Uterus (tissue), 4 donors: ENCODE results near the gene STK11IP. TPM values are rescaled to one million over a fixed set of nuclear protein-coding genes. Genes with fewer than 3 reads are reported as not detected.
A peak's percentile ranks its signal among the peaks of the same experiment; 100 is the strongest.

Experiments
- DNase-seq, 2 donors: peaks; one replicate each; pipeline ENCODE4 v3.0.0-alpha.2; 2019 to 2020
- H3K27ac ChIP-seq, 2 donors: fragments of 200-600 bp; sonication (generic); 1 replicate in 1 of 2; 2 replicates in 1 of 2; pipeline ENCODE4 v1.5.1; 2016 to 2018
- H3K27me3 ChIP-seq, 2 donors: fragments of 200-600 bp; sonication (generic); one replicate each; pipeline ENCODE4 v1.5.1; 2018 to 2019; ENCODE audit warnings: control low read depth in 1 of 2
- H3K36me3 ChIP-seq, 2 donors: fragments of 200-600 bp; sonication (generic); one replicate each; pipeline ENCODE4 v1.5.1; 2019; ENCODE audit warnings: control low read depth in 1 of 2
- H3K4me1 ChIP-seq, 2 donors: fragments of 200-600 bp; sonication (generic); one replicate each; pipeline ENCODE4 v1.5.1; 2018 to 2019; ENCODE audit warnings: control low read depth in 1 of 2
- H3K4me3 ChIP-seq, 2 donors: fragments of 200-600 bp; sonication (generic); 1 replicate in 1 of 2; 2 replicates in 1 of 2; pipeline ENCODE4 v1.5.1; 2018 to 2019; ENCODE audit warnings: mild to moderate bottlenecking in 1 of 2
- H3K9me3 ChIP-seq, 2 donors: fragments of 200-600 bp; sonication (generic); one replicate each; pipeline ENCODE4 v1.5.1; 2019; ENCODE audit warnings: control low read depth in 1 of 2
- CTCF ChIP-seq, 4 experiments: fragments of 200-600 bp in 2 of 4; fragments of 450-650 bp in 2 of 4; sonication (generic) in 2 of 4; IDR thresholded peaks; one replicate each; pipeline ENCODE4 v1.5.1; 2016 to 2019; ENCODE audit warnings: antibody characterized with exemption in 4 of 4, mild to moderate bottlenecking in 2 of 4, moderate library complexity in 1 of 4
- POLR2A ChIP-seq, 2 donors: fragments of 450-650 bp; IDR thresholded peaks; one replicate each; pipeline ENCODE4 v1.6.1; 2016; ENCODE audit warnings: antibody characterized with exemption in 2 of 2, mild to moderate bottlenecking in 1 of 2, moderate library complexity in 1 of 2
- intact Hi-C: fragments of 100-400 bp; cut with DNase I; formaldehyde crosslinking; loops from one replicate; pipeline ENCODE4 v1.15.1; 2023; ENCODE audit warnings: low total_unique reads
- total RNA-seq, 4 donors: library from RNA; depleted of rRNA in 3 of 4; stranded (reverse); fragments of >200 nt in 3 of 4; gene quantifications; one replicate each; pipeline versions ENCODE4 v1.1.0 to v1.2.4, GENCODE V29; 2014 to 2023
- donor health status: DM: yes; HTN: yes; CAD: no.

STK11IP gene
- total RNA-seq, 4 donors from 2014 or later = 0.51 to 28.0 (median 13.1) TPM

- H3K36me3 ChIP-seq = no peaks in the 10 kb centered on the region
- intact Hi-C loops = loop anchor here (10.0 kb wide), 1 partner anchor 75 kb away; no protein-coding TSS in a partner anchor
- DNase-seq = no peak
Measured at GRCh38 chr2:219560037-219560892, 37.4 kb upstream of the STK11IP start.

DNA sequence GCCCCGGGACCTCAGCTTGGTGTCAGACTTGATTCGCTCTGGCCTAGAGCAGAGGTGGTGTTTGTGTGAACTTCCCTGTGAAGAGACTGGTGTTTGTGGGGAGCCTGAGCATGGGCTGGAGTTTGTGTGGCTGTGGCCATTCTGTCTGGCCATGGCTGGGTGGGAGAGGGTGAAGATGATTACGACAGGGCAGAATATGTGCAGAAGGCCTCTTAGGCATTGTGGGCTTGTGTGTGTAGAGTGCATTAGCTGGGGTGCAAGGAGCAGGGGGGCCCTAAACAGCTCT is 36.8 kb upstream of the STK11IP start:
- H3K36me3 ChIP-seq = no peaks in the 10 kb centered on the region
- H3K27ac ChIP-seq = no peak overlapping the region

More at GRCh38 chr2:219560037-219560892, 37.4 kb upstream of the STK11IP start:
- TF ChIP-seq POLR2A (IDR thresholded peaks at IDR 0.05) (no peak), CTCF (IDR thresholded peaks at IDR 0.05) (peak in 2 of 4 experiments; percentile 47 to 73)
- no peaks in the 10 kb centered on the region for H3K27me3 ChIP-seq
- H3K9me3 ChIP-seq = no peaks in the 10 kb centered on the region
- no peaks in the 10 kb centered on the region for H3K4me1 ChIP-seq
- no peak overlapping the region for H3K27ac ChIP-seq
- no peak overlapping the region for H3K4me3 ChIP-seq

DNA sequence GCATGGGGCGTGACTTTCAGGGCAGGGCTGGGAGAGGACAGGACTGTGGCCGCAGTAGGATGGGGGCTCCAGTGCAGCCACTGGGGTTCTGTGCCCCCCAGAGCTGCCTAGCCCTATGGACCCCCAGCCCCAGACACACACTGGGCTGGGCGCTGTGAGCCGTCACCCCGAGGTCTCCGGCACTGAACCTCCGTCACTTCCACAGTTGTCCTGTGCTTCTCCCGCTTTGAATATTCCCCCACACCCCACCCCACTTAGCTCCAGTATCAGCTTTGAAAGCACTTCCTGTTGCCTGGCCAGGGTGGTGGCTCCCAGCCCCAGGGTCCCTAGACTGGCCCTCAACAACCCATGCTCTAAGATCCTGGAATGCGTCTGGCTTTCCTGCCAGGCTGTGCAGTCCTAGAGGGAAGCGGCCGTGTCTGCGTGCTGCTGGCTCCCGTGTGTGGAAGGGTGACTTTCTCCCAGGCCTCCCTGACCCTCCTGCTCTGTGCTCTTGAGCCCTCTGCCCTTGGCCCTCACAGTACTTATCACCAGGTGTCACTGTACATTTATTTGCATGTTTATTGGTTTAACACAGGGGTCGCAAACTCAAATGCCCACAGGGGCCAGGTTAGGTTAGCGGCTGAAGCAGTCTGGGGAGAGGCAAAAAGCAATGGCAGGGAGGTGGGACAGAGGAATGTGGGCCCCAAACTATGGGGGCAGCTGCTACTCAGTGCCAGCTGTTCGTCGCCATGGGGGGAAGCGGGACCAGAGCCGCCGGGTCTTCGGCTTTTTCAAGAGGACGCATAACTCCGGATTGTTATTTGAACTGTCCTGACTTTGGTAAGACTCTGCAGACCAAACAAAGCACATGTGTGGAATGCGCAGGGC is 36.2 kb upstream of the STK11IP start:
- Histone ChIP-seq H3K27ac (no peak overlapping the region), H3K4me3 (no peak overlapping the region), H3K9me3 (no peaks in the 10 kb centered on the region), H3K4me1 (no peaks in the 10 kb centered on the region), H3K36me3 (no peaks in the 10 kb centered on the region), H3K27me3 (no peaks in the 10 kb centered on the region)
- intact Hi-C loops = loop anchor here (10.0 kb wide), 1 partner anchor 73 kb away; no protein-coding TSS in a partner anchor
- TF ChIP-seq POLR2A (IDR thresholded peaks at IDR 0.05) (no peak), CTCF (IDR thresholded peaks at IDR 0.05) (no peak)
- no peak for DNase-seq

More for the DNA sequence above, 36.8 kb upstream of the STK11IP start:
- H3K4me3 ChIP-seq = no peak overlapping the region
- no peaks in the 10 kb centered on the region for H3K9me3 ChIP-seq
- H3K27me3 ChIP-seq = no peaks in the 10 kb centered on the region
- intact Hi-C loops = loop anchor here (10.0 kb wide), 1 partner anchor 74 kb away; no protein-coding TSS in a partner anchor
- no peak for DNase-seq
- no peaks in the 10 kb centered on the region for H3K4me1 ChIP-seq
- TF ChIP-seq POLR2A (IDR thresholded peaks at IDR 0.05) (no peak), CTCF (IDR thresholded peaks at IDR 0.05) (no peak)

DNA sequence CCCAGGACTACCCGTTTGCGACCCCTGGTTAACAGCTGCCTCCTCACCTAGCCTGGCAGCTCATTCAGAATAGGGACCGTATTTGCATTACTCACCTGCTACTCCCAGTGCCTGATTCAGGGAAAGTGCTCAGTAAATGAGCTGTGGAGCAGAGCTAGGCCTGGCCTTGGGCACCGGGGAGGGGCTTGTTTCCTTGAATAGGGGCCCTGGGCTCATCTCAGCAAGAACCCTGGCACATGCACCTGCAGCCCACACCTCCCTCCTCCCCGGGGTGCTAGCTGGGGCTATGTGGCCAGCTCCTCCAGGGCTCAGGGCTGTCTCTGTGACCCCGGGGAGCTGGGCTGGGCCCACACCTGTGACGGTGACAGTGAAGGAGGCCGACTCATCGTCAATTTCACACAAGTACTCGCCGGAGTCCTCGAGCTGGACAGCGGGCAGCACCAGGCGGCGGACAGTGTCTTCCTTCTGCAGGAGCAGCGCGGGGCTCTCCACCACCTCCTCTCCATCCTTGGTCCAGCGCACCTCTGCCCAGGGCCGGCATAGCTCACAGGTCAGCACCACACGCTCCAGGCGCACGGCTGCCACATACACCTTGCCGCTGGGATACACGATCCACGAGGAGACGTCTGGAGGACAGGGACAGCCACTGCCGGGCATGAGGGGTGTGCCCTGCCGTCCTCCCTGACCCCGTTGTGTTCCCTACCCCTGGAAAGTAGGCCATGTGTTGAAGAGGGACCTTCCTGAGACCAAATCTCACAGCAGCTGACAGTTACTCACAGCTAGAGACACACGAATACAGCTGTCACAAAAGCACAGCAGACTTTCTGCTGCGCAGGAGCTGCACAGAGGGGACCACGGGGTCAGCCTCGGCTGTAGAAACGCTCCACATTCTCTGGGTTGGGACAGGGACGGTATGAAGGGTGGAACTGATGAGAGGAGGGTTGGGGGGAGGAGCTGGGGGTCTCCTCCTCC is 35.3 kb upstream of the STK11IP start:
- Histone ChIP-seq H3K27ac (no peak overlapping the region), H3K4me3 (no peak overlapping the region), H3K4me1 (no peaks in the 10 kb centered on the region), H3K9me3 (no peaks in the 10 kb centered on the region), H3K36me3 (no peaks in the 10 kb centered on the region), H3K27me3 (no peaks in the 10 kb centered on the region)
- intact Hi-C loops = loop anchor here (10.0 kb wide), 1 partner anchor 72 kb away; no protein-coding TSS in a partner anchor
- DNase-seq = no peak
- TF ChIP-seq CTCF (IDR thresholded peaks at IDR 0.05) = no peak
- no peak for TF ChIP-seq POLR2A (IDR thresholded peaks at IDR 0.05)
